ENCODE results near the gene PFDN5.

The PFDN5 gene

GRCh38 chr12:53279283-53279869, 16.0 kb upstream of the PFDN5 start:
- no peak overlapping the region for H2AFZ ChIP-seq (ENCODE audit: low read length)
- no peaks in the 10 kb centered on the region; the same call in 1 of the 2 replicates for H3F3A ChIP-seq (ENCODE audit: insufficient read depth, low read length)
- no peaks in the 10 kb centered on the region for H3K4me1 ChIP-seq (ENCODE audit: low read length)
- no peak overlapping the region for H3K4me2 ChIP-seq (ENCODE audit: low read depth, low read length)
- no peak overlapping the region for H3K4me3 ChIP-seq (ENCODE audit: low read length)
- no peak overlapping the region for H3K27ac ChIP-seq (ENCODE audit: low read length)
- peaks cover 20% of the 10 kb centered on the region; the same call in 1 of the 2 replicates for H3K36me3 ChIP-seq (replicated peaks; ENCODE audit: insufficient read depth, low read length)
- no peak for DNase-seq
- no peaks in the 10 kb centered on the region for H3K9me2 ChIP-seq (replicated peaks; ENCODE audit: insufficient read depth, low read length)
- H3K27me3 ChIP-seq (replicated peaks; ENCODE audit: insufficient read depth, low read length), result no peaks in the 10 kb centered on the region
- H3K9ac ChIP-seq (ENCODE audit: low read length), result no peak overlapping the region
- no peaks in the 10 kb centered on the region for H3K9me3 ChIP-seq (replicated peaks; ENCODE audit: insufficient read depth, low read length)
- no peaks in the 10 kb centered on the region for H4K20me1 ChIP-seq (ENCODE audit: insufficient read depth, low read length)
- peaks cover 3% of the 10 kb centered on the region for H3K79me2 ChIP-seq (ENCODE audit: low read length)
- TF ChIP-seq EZH2 (optimal IDR thresholded peaks at IDR 0.05; ENCODE audit: low read depth, low read length), result no peak
- TF ChIP-seq, protein P1, sequence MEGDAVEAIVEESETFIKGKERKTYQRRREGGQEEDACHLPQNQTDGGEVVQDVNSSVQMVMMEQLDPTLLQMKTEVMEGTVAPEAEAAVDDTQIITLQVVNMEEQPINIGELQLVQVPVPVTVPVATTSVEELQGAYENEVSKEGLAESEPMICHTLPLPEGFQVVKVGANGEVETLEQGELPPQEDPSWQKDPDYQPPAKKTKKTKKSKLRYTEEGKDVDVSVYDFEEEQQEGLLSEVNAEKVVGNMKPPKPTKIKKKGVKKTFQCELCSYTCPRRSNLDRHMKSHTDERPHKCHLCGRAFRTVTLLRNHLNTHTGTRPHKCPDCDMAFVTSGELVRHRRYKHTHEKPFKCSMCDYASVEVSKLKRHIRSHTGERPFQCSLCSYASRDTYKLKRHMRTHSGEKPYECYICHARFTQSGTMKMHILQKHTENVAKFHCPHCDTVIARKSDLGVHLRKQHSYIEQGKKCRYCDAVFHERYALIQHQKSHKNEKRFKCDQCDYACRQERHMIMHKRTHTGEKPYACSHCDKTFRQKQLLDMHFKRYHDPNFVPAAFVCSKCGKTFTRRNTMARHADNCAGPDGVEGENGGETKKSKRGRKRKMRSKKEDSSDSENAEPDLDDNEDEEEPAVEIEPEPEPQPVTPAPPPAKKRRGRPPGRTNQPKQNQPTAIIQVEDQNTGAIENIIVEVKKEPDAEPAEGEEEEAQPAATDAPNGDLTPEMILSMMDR (IDR thresholded peaks at IDR 0.05; ENCODE audit: low read length), result no peak
- TF ChIP-seq EZH2phosphoT487 (IDR thresholded peaks at IDR 0.05; ENCODE audit: low read length), result no peak

GRCh38 chr12:53279888-53280498, 15.3 kb upstream of the PFDN5 start:
- Histone ChIP-seq H2AFZ (ENCODE audit: low read length) (no peak overlapping the region), H3K79me2 (ENCODE audit: low read length) (no peaks in the 10 kb centered on the region; the same call in 1 of the 2 replicates), H3F3A (ENCODE audit: insufficient read depth, low read length) (no peaks in the 10 kb centered on the region), H3K27me3 (replicated peaks; ENCODE audit: insufficient read depth, low read length) (no peaks in the 10 kb centered on the region), H4K20me1 (ENCODE audit: insufficient read depth, low read length) (no peaks in the 10 kb centered on the region), H3K9ac (ENCODE audit: low read length) (no peak overlapping the region), H3K4me1 (ENCODE audit: low read length) (no peaks in the 10 kb centered on the region), H3K4me2 (ENCODE audit: low read depth, low read length) (no peak overlapping the region), H3K27ac (ENCODE audit: low read length) (no peak overlapping the region), H3K36me3 (replicated peaks; ENCODE audit: insufficient read depth, low read length) (peaks cover 20% of the 10 kb centered on the region), H3K9me2 (replicated peaks; ENCODE audit: insufficient read depth, low read length) (no peaks in the 10 kb centered on the region), H3K4me3 (ENCODE audit: low read length) (no peak overlapping the region), H3K9me3 (replicated peaks; ENCODE audit: insufficient read depth, low read length) (no peaks in the 10 kb centered on the region)
- TF ChIP-seq EZH2phosphoT487 (IDR thresholded peaks at IDR 0.05; ENCODE audit: low read length), result no peak
- TF ChIP-seq EZH2 (optimal IDR thresholded peaks at IDR 0.05; ENCODE audit: low read depth, low read length), result no peak
- TF ChIP-seq, protein P1 (IDR thresholded peaks at IDR 0.05; ENCODE audit: low read length), result no peak
- no peak for DNase-seq

GRCh38 chr12:53286448-53286847, 8.9 kb upstream of the PFDN5 start:
- Histone ChIP-seq H3K79me2 (ENCODE audit: low read length) (no peaks in the 10 kb centered on the region), H3K4me3 (ENCODE audit: low read length) (no peak overlapping the region), H3K9me3 (replicated peaks; ENCODE audit: insufficient read depth, low read length) (no peaks in the 10 kb centered on the region), H3K36me3 (replicated peaks; ENCODE audit: insufficient read depth, low read length) (peaks cover 15% of the 10 kb centered on the region), H3F3A (ENCODE audit: insufficient read depth, low read length) (no peaks in the 10 kb centered on the region), H3K4me2 (ENCODE audit: low read depth, low read length) (no peak overlapping the region), H3K4me1 (ENCODE audit: low read length) (no peaks in the 10 kb centered on the region), H3K27ac (ENCODE audit: low read length) (no peak overlapping the region), H3K27me3 (replicated peaks; ENCODE audit: insufficient read depth, low read length) (no peaks in the 10 kb centered on the region), H2AFZ (ENCODE audit: low read length) (no peak overlapping the region), H3K9ac (ENCODE audit: low read length) (no peak overlapping the region), H3K9me2 (replicated peaks; ENCODE audit: insufficient read depth, low read length) (no peaks in the 10 kb centered on the region), H4K20me1 (ENCODE audit: insufficient read depth, low read length) (no peaks in the 10 kb centered on the region)
- TF ChIP-seq EZH2 (optimal IDR thresholded peaks at IDR 0.05; ENCODE audit: low read depth, low read length), result no peak
- no peak for TF ChIP-seq EZH2phosphoT487 (IDR thresholded peaks at IDR 0.05; ENCODE audit: low read length)
- TF ChIP-seq, protein P1 (IDR thresholded peaks at IDR 0.05; ENCODE audit: low read length), result no peak
- DNase-seq, result no peak
